B cell (primary cell): ENCODE measurements around the gene CEACAM16.

Experiments
- CTCF ChIP-seq: fragments of 200-600 bp; IDR thresholded peaks from one replicate; pipeline ENCODE4 v1.8.0; 2022; ENCODE audit warnings: antibody characterized with exemption, mild to moderate bottlenecking
- EZH2 ChIP-seq: IDR thresholded peaks from 2 replicates; pipeline ENCODE4 v1.6.1; 2012; ENCODE audit warnings: borderline replicate concordance, low read depth, mild to moderate bottlenecking, moderate library complexity, low read length; ENCODE audit not compliant: insufficient read depth, poor library complexity, severe bottlenecking

DNA sequence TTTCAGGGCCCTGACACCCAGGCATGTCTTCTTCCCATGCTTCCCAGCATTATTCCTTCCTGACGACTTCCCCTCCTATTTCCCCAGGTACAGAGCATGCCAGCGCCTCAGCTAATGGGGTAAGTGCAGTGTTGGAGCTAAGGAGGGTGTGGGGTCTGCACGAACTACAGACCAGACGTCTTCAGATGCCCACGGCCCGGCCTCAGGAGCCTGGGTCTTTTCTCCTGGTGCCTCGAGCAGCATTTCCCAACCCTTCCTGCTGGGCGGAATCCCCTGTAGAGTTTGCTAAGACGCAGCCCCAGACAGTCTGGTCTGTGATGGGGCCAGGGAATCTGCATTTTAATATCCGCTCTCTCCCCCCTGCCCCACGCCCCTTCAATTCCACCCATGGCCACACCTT is 37.7 kb upstream of the CEACAM16 start:
- TF ChIP-seq CTCF (no peak), EZH2 (no peak)
